GM12875 (cell line): ENCODE results near the gene CDK2AP2.
"Not testable (repeated sequence)": the region's sequence is repeated elsewhere in the genome, so short reads cannot be mapped to it uniquely, and the experiment has no call there.

Experiments
- H3K4me3 ChIP-seq: one replicate; pipeline ENCODE4 v1.5.1; 2011; ENCODE audit warnings: low read depth, low read length, control low read depth
- CTCF ChIP-seq: IDR thresholded peaks from 2 replicates; pipeline ENCODE4 v1.5.1; 2011; ENCODE audit warnings: low read depth, mild to moderate bottlenecking, control low read depth, inconsistent platforms, low read length, moderate library complexity, borderline replicate concordance; ENCODE audit not compliant: insufficient read depth

The CDK2AP2 gene

GRCh38 chr11:67517784-67518552, 10.0 kb upstream of the CDK2AP2 start:
- H3K4me3 ChIP-seq: no peak overlapping the region
- no peak for TF ChIP-seq CTCF

DNA sequence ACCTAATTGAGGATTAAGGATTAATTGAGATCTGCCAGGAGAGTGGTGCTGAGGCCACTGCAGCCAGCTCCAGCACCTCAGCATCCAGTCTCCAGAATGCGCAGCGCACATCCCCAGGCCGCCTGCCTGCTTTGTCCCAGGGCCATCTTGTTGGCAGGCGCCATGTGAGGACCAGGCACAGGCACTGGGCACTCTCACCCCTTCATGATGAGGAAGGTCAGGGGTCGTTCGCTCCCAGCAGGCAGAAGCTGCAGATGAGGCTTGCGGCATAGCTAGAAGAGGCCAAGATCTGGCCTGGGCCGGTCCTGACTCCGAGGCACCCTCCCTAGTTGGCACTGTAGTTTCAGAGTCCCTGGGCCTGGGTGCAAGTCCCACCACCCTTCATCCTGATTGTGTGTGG, 8.8 kb upstream of the CDK2AP2 start:
- no peak overlapping the region for H3K4me3 ChIP-seq
- no peak for TF ChIP-seq CTCF

DNA sequence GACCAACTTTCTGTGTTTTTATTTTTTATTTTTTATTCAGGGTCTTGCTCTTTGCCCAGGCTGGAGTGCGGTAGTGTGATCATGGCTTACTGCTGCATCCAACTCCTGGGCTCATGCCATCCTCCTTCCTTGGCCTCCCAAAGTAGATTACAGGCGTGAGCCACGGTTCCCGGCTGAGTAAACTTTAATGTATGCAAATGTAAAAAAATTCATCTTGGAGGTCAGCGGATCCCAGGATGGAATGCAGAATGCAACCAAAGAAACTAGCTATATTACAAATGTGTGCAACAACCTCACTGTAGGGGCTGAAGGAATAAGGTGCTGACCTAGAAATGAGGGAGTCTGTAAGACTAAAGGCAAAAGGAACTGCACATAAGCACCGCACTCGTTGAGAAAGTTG, 6.2 kb upstream of the CDK2AP2 start:
- no peak overlapping the region for H3K4me3 ChIP-seq
- TF ChIP-seq CTCF: no peak

GRCh38 chr11:67511558-67511957, 3.6 kb upstream of the CDK2AP2 start:
- H3K4me3 ChIP-seq: not testable (repeated sequence)

DNA sequence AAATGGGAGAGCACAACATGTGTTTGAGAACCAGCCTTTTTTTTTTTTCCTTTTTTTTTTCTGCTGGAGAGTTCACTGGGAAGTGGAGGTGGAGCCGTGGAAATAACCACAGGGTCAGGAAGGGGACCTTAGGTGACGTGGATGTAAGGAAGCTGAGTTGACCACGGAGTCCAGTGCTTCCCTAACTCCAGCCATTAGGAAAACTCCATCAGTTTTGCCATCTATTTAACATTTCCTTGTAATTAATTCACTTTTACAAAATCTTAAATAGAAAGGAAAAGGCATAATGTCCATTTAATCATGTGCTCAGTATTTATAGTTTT, 2.0 kb upstream of the CDK2AP2 start:
- no peak overlapping the region for H3K4me3 ChIP-seq
- no peak for TF ChIP-seq CTCF

DNA sequence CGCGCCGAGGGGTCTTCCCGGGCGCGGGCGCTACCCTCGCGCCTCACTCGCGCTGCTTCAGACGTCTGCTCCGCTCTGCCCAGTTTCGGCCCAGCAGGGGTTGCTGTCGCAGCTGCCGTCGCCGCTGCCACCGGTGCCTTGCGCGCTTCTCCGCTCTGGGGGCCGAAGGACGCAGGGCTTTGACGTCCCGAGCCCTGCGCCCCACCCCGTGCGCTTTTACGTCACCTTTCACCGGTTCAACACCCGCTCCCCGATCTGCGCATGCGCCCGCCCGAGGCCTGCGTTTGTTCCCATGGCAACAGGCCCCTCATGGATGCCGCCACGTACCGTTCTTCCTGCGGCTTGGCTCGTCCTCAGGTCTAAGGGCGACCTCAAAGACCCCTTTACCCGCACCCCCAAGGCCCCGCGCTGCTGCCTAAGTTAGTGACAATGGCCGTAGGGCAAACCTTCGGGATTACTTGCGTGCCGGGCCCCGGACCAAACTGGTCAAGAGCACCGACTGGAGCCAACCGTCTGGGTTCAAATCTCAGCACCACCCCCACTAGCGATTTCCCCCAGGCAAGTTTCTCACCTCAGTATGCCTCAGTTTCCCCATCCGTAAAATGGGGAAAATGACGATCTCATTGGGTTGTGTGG, 642 bp upstream of the CDK2AP2 start:
- H3K4me3 ChIP-seq: peak overlapping the region; percentile 100
- no peak for TF ChIP-seq CTCF

GRCh38 chr11:67507242-67507863, 609 bp downstream of the CDK2AP2 start:
- no peak for TF ChIP-seq CTCF
- H3K4me3 ChIP-seq: peak overlapping the region; percentile 86
